ENCODE measurements around the gene HNF4A. TPM values are rescaled to one million over a fixed set of nuclear protein-coding genes. Genes with fewer than 3 reads are reported as not detected.

HNF4A gene
- total RNA-seq, 3 donors from 2014 or later, result 125 to 332 (median 237) TPM

DNA sequence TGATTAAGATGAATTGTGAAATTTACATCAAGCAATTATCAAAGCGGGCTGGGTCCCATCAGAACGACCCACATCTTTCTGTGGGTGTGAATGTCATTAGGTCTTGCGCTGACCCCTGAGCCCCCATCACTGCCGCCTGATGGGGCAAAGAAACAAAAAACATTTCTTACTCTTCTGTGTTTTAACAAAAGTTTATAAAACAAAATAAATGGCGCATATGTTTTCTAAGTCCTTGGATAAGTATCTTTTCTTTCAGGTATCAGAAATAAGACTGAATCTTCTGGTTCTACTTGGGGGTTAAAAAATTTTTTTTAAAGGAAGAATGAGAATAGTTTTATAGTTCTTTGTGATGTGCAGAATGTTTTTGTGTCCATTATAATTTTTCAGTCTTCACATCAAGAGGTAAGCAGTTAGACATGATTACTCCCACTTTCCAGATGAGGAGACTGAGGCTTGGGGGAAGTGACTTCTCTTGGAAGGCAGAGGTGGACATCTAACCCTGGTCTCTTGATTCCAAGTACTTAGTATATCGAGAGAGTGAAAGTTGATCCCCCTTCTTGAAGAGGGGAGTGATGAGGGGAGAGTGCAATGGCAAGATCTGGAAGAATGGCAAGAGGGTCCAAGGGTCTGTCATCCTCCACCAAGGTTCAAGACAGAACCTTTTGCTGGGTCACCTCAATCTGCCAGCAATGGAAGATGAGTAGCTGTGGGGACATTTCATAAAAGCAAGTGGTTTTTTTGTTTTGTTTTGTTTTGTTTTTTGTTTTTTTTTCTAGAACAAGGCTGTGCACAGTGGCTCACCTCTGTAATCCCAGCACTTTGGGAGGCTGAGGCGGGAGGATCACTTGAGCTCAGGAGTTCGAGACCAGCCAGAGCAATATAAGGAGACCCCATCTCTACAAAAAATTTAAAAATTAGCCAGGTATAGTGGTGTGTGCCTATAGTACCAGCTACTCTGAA is 77.4 kb downstream of the HNF4A start:
- intact Hi-C loops (cut with DNase I, micrococcal nuclease), result no loop called here
- DNase-seq (peak in 1 of 3 donors; percentile 20), ATAC-seq (no peak)
- Histone ChIP-seq H3K36me3 (ENCODE audit: low read depth) (no peaks in the 10 kb centered on the region), H3K4me1 (ENCODE audit: low read depth) (peaks cover 9% of the 10 kb centered on the region), H3K9me3 (no peaks in the 10 kb centered on the region), H3K4me3 (no peak overlapping the region)
- TF ChIP-seq, protein P1, sequence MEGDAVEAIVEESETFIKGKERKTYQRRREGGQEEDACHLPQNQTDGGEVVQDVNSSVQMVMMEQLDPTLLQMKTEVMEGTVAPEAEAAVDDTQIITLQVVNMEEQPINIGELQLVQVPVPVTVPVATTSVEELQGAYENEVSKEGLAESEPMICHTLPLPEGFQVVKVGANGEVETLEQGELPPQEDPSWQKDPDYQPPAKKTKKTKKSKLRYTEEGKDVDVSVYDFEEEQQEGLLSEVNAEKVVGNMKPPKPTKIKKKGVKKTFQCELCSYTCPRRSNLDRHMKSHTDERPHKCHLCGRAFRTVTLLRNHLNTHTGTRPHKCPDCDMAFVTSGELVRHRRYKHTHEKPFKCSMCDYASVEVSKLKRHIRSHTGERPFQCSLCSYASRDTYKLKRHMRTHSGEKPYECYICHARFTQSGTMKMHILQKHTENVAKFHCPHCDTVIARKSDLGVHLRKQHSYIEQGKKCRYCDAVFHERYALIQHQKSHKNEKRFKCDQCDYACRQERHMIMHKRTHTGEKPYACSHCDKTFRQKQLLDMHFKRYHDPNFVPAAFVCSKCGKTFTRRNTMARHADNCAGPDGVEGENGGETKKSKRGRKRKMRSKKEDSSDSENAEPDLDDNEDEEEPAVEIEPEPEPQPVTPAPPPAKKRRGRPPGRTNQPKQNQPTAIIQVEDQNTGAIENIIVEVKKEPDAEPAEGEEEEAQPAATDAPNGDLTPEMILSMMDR (IDR thresholded peaks at IDR 0.05), result no peak

DNA sequence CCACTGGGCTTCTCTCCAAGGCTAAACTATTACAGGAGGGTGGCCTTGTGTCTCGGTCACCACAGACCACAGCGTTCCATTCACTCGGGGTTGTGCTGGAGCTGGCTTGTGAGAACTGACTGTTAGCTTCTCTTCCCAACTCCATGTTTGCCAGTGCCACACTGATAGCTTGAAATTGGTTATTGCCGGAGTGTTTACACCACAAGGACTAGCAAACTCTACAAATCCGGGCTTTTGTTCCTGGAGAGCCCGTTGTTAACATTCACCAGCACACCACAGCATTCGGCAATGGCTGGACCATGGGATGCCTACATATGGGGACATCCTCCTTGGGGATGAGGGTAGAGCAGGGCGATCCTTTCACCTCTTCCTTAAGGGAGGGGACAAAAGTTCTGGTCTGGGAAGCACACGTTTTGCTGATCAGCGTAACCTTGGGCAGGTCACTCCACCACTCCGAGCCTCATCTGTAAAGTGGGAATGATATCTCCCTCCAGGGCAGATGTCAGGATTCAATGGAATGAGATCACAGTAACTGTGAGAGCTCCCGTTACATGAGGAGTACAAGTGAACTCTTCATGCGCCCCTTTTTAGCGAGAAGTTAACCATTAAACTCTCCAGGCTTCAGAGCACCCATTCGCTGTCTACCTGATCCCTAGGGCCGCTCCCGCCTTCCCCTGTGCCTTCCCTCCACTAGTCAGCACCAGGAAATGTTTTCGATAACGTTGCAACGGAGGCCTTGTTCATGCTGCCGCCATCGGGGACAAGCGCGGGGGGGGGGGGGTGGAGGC is 78.4 kb downstream of the HNF4A start:
- no peaks in the 10 kb centered on the region for H3K9me3 ChIP-seq
- peak; percentile 80 to 84 (median 83) for DNase-seq
- peak; percentile 76 for ATAC-seq
- TF ChIP-seq, protein P1 (IDR thresholded peaks at IDR 0.05), result no peak
- intact Hi-C loops (cut with DNase I, micrococcal nuclease), result no loop called here
- H3K4me3 ChIP-seq, result no peak overlapping the region
- no peaks in the 10 kb centered on the region for H3K36me3 ChIP-seq (ENCODE audit: low read depth)
- H3K4me1 ChIP-seq (ENCODE audit: low read depth), result peaks cover 9% of the 10 kb centered on the region

DNA sequence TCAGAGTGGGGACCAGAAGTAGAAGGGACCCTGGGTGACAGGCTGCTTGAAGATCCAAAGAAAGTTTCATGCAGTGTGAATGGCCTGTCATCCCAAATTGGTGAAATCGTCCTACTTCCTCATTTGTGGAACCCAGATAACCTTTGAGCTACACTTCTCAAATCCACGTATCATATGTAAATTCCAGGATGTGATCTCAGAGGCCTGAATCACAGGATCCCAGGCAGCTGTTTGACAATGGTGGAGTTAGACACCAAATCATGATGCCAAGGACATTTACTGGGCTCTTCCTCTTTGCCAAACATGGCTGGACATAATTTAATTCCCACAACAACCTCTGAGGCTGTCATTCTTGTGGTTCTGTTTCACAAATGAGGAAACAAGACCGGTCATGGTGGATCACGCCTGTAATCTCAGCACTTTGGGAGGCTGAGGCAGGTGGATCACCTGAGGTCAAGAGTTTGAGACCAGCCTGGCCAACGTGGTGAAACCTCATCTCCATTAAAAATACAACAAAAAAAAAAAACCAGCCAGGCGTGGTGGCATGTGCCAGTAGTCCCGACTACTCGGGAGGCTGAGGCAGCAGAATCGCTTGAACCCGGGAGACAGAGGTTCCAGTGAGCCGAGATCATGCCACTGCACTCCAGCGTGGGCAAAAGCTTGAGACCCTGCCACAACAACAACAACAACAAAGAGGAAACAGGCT is 80.3 kb downstream of the HNF4A start:
- ATAC-seq (peak; percentile 71), DNase-seq (peak in 2 of 3 donors; percentile 38 to 65)
- TF ChIP-seq, protein P1 (IDR thresholded peaks at IDR 0.05), result no peak
- H3K9me3 ChIP-seq, result no peaks in the 10 kb centered on the region
- intact Hi-C loops (cut with DNase I, micrococcal nuclease), result no loop called here
- H3K36me3 ChIP-seq (ENCODE audit: low read depth), result no peaks in the 10 kb centered on the region
- H3K4me1 ChIP-seq (ENCODE audit: low read depth), result peaks cover 12% of the 10 kb centered on the region
- no peak overlapping the region for H3K4me3 ChIP-seq

DNA sequence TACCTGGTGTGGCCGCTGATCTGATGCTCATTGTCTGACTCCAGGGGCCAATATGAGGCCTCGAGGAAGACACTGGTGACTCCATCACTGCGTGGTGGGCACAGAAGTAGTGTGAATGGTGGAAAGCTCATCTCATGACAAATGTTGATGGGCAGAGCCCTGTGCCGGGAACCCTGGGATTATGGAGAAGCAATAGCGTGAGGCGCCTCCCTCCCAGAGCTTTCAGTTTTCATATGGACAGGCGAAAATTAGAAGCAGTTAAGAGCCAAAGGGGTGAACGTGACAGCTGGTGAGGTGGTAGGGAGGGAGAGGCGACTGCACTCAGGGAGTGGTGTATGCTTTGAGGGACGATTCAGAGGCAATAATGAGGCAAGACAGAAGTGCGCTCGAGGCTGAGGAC is 80.9 kb downstream of the HNF4A start:
- ATAC-seq, result peak; percentile 30
- no peak overlapping the region for H3K4me3 ChIP-seq
- peak in 2 of 3 donors; percentile 38 for DNase-seq
- TF ChIP-seq, protein P1 (IDR thresholded peaks at IDR 0.05), result no peak
- H3K36me3 ChIP-seq (ENCODE audit: low read depth), result no peaks in the 10 kb centered on the region
- intact Hi-C loops (cut with DNase I, micrococcal nuclease), result no loop called here
- H3K9me3 ChIP-seq, result no peaks in the 10 kb centered on the region
- H3K4me1 ChIP-seq (ENCODE audit: low read depth), result peaks cover 12% of the 10 kb centered on the region

DNA sequence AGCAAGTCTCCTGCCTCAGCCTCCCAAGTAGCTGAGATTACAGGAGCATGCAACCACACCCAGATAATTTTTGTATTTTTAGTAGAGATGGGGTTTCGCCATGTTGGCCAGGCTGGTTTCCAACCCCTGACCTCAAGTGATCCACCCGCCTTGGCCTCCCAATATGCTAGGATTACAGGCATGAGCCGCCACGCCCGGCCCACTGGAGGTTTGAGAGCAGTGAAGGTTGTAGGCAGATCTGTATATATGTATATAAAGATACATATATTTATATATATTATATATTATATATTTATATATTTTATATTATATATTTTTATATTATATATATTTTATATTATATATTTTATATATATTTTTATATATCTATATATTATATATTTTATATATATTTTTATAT is 82.0 kb downstream of the HNF4A start:
- ATAC-seq (no peak), DNase-seq (no peak)
- peaks cover 21% of the 10 kb centered on the region for H3K4me1 ChIP-seq (ENCODE audit: low read depth)
- H3K4me3 ChIP-seq, result no peak overlapping the region
- no peaks in the 10 kb centered on the region for H3K9me3 ChIP-seq
- intact Hi-C loops (cut with DNase I, micrococcal nuclease), result no loop called here
- H3K36me3 ChIP-seq (ENCODE audit: low read depth), result no peaks in the 10 kb centered on the region
- TF ChIP-seq, protein P1 (IDR thresholded peaks at IDR 0.05), result no peak

All from mucosa of descending colon (tissue), 3 donors.